Neural cell (in vitro differentiated cells): ENCODE data around the gene TICAM1.
A peak's percentile ranks its signal among the peaks of the same experiment; 100 is the strongest.

Source experiments
- CTCF ChIP-seq: fragments of 450-650 bp; IDR thresholded peaks from 2 replicates; pipeline ENCODE4 v1.5.1; 2014; ENCODE audit warnings: antibody characterized with exemption, mild to moderate bottlenecking, moderate library complexity; ENCODE audit not compliant: poor library complexity, severe bottlenecking
- EP300 ChIP-seq: fragments of 450-650 bp; conservative IDR thresholded peaks from 2 replicates; pipeline ENCODE4 v1.6.1; 2014; ENCODE audit warnings: antibody characterized with exemption, mild to moderate bottlenecking, moderate library complexity; ENCODE audit not compliant: poor library complexity, severe bottlenecking
- EZH2 ChIP-seq: fragments of 200-600, 300-800 bp; shearing (Covaris generic), sonication (generic); IDR thresholded peaks from 2 replicates; pipeline ENCODE4 v1.6.1; 2014; ENCODE audit warnings: antibody characterized with exemption, low read length, borderline replicate concordance, mild to moderate bottlenecking; ENCODE audit not compliant: insufficient read depth, poor library complexity, severe bottlenecking
- MXI1 ChIP-seq: fragments of 450-650 bp; conservative IDR thresholded peaks from 2 replicates; pipeline ENCODE4 v1.6.1; 2014; ENCODE audit warnings: antibody characterized with exemption, mild to moderate bottlenecking; ENCODE audit not compliant: poor library complexity, severe bottlenecking
- POLR2AphosphoS5 ChIP-seq: IDR thresholded peaks from 2 replicates; pipeline ENCODE4 v1.6.1; 2012
- RAD21 ChIP-seq: fragments of 450-650 bp; conservative IDR thresholded peaks from 2 replicates; pipeline ENCODE4 v1.6.1; 2014; ENCODE audit warnings: antibody characterized with exemption, mild to moderate bottlenecking, moderate library complexity
- REST ChIP-seq: IDR thresholded peaks from 2 replicates; pipeline ENCODE4 v1.6.1; 2012; ENCODE audit warnings: borderline replicate concordance
- SMC3 ChIP-seq: fragments of 450-650 bp; conservative IDR thresholded peaks from 2 replicates; pipeline ENCODE4 v1.6.1; 2014; ENCODE audit warnings: antibody characterized with exemption, mild to moderate bottlenecking, moderate library complexity; ENCODE audit not compliant: poor library complexity
- TAF1 ChIP-seq: IDR thresholded peaks from 2 replicates; pipeline ENCODE4 v1.6.1; 2012; ENCODE audit warnings: low read depth

GRCh38 chr19:4768934-4769777 lies 62.4 kb downstream of the TICAM1 start:
- no peak for TF ChIP-seq CTCF
- peak; percentile 52 for TF ChIP-seq EP300
- peak; percentile 98 for TF ChIP-seq REST
- peak; percentile 99 for TF ChIP-seq TAF1
- peak; percentile 100 for TF ChIP-seq POLR2AphosphoS5
- no peak for TF ChIP-seq EZH2
- TF ChIP-seq SMC3: peak; percentile 68
- peak; percentile 62 for TF ChIP-seq RAD21
- TF ChIP-seq MXI1: peak; percentile 82
